Measurements from ENCODE around the gene TMEM260.
"Not testable (repeated sequence)": the region's sequence is repeated elsewhere in the genome, so short reads cannot be mapped to it uniquely, and the experiment has no call there.

TMEM260 gene

DNA sequence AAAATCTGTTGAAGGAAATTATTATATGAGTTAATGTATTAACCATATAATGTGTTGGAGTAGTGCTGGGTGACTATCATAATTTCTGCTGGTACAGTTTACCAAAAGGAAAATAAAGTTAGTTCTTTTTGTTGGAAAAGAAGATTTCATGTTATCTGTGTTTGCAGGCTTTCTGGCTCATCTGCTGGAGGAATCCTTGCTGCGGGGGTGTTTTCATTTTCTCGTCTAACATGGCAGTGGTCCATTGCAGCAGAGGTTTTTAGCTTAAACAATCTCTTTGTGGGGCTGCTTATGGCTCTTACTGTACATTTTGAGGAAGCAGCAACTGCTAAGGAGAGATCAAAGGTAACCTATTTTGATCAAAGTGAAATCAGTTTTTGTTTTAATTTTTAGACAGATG, 24.1 kb downstream of the TMEM260 start:
- DNase-seq: no peak

DNA sequence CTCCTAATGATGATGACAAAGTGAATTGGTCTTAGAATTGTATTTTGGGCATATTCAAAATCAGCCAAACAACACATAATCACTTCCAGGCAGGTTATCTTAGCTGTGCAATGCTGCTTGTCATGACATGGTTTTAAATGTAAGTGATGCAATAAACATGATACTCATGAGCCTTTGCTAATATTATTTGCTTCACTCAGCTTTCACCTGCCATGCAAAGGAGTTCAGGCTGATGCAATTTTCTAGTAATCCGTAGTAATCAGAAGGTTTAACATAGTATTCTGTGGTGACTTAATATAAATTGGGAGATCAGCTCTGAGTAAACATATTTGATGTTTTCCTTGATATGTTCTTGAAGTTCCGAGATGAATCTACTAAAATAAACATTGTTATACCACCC, 29.1 kb downstream of the TMEM260 start:
- no peak for DNase-seq

DNA sequence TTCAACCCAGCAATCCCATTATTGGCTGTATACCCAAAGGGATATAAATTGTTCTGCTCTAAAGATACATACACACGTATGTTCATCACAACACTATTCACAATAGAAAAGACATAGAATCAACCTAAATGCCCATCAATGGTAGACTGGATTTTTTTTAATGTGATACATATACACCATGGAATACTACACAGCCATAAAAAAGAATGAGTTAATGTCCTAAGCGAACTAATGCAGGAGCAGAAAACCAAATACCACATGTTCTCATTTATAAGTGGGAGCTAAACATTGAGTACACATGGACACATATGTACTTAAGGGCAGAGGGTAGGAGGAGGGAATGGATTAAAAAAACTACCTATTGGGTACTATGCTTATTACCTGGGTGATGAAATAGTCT, 32.1 kb downstream of the TMEM260 start:
- DNase-seq: not testable (repeated sequence)

DNA sequence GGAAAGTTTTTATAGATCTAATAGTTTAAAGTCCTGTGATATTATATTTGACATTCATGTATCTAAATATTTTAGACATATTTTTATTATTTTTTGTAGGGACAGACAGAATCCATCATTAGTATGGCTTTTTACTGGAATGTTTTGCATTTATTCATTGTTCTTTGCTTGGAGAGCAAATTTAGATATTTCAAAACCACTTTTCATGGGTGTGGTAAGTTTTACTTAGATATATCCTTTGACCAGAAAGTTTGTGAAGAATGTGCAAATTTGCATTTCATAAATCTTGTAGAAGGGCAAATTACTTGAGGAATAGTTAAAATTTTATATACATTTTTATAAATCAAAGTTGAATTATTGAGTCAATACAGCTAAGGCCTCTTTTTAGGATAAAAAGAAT, 37.5 kb downstream of the TMEM260 start:
- DNase-seq: no peak

DNA sequence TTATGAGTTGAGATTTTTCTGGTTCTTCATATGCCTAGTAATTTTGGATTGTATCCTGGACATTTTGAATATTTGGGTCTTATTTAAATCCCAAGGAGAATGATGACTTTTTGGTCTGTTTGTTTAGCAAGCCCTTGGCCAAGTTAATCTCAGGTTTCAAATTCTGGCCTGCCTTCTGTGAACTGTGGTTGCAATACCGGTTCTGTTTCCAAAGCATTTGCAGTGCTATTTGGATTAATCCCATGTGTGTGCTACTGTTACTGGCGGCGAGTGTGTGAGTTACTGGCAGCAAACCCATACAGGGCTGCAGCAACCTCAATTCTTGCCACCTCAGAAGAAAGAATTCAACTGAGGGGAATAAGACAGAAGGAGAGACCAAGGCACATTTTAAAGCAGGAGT, 51.1 kb downstream of the TMEM260 start:
- no peak for DNase-seq

DNA sequence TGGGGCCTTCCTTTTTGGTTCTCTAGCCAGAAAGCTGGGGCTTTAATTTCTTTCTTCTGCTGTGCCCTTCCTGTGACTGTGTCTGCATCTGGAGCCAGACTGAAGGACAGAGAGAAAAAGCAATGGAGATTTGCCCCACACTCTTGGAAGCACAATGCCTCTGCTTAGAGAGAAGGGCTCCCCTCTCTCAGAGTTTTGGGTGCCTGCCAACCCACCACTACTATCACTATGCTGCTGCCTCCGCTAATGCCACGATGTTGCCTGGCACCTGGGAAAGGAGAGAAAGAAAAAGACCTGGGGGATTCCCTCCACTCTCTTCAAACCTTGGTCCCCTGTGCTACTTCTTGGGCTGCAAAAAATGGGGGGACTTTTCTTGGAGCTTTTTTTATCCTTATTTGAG, 52.6 kb downstream of the TMEM260 start:
- no peak for DNase-seq

DNA sequence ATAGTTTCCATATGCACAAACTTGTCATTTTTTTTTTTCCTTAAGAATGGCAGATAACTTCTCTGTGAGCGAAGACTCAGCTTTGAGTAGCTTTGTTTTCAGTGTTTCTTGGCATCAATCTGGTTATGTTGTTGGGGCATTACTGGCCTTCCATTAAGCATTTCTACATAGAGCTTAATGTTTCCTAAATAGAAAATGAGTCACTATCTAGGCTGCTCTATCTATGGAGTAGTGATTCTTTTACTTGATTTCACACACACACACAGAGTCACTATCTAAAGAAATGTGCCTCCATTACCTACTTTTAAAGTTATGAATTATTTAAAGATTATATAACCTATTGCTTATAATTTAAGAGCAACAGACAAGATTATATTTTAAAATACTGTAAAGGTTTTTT, 53.9 kb downstream of the TMEM260 start:
- no peak for DNase-seq

DNA sequence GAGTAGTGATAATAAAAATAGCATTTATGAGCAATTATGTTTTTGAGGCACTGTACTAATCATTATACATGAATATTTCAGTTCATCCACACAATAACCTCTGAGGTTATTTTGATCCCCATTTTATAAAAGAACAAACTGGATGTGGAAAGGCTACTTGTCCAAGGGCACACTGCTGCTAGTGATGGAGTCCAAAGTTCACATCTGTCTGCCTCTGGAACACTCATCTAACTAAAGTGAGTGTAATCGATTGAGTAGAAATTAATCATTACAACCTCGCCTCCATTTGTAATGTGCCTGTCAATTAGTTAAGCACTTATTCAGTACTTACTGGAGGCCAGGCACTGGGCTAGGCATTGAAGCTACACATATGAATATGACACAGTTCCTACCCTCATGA, 55.4 kb downstream of the TMEM260 start:
- DNase-seq: no peak

DNA sequence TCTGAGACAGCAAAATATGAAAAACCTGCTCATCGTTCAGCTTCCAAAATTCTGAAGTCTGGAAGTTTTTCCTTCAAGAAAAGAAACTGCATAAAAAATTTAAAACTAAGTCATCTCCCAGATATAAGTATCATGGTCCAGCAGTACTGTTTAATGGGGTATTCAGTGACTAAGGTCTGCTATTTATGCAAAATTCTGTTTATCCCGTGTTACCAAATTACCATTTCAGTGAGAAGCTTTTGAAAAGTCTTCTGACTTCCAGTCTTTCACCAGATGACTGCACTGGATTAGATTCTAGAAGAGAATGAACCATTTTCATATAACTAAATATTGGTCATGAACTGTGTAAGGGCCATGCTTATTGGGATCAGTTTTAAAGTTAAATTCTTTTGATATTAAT, 67.9 kb downstream of the TMEM260 start:
- no peak for DNase-seq

DNA sequence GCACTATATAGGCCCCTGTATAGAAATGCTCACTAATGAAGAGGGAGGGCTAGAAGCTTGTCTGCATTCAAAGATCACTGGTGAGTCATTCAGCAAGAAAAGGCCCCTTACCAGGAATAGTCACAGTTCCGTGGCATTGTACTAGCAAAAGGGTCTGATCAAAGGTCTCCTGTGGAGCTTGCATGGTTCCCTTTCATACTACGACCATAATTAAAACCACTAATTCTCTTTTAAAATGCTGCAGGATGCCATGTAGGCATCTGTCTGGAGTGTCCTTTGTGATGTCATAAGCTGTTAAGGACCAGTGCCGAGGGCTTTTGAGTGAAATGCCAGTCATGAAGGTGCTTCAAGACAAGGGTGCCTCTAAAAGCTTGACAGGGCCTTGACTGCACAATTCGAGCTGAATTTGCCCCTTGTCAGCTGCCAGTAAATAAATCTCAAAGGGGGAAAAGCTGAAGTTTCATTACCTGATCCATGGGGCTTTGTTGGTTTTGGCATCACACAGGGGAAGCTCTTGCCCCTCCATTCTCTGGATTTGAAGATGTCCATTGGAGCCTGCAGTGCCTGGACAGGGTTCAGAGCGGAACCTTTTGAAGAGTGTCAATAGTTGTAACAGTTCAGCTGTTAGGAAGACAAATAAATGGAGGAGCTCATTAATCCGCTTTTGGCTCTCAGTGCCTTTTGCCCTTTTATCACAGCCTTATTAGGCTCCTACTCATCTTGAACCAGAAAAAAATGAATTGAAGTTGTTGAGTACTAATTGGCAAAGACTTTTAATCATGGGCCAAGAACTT, 69.1 kb downstream of the TMEM260 start:
- DNase-seq: no peak

DNA sequence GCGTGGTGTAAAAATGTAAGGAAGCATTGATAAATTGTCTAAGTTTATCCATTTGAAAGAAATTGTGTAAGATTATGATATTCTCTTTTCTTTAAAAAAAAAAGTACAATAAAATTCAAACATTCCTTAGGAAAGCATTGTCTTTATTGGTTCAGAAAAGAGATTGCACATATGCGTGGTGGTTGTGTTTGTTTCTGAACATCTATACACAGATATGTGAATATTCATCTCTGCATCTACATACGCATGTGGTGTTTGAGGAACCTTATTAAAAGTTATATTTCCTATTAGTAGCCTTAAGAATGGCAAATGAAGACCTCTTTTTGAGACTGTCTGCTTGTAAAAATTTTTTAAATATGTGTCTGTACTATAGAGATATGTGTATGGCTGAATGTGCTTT, 69.8 kb downstream of the TMEM260 start:
- no peak for DNase-seq

DNA sequence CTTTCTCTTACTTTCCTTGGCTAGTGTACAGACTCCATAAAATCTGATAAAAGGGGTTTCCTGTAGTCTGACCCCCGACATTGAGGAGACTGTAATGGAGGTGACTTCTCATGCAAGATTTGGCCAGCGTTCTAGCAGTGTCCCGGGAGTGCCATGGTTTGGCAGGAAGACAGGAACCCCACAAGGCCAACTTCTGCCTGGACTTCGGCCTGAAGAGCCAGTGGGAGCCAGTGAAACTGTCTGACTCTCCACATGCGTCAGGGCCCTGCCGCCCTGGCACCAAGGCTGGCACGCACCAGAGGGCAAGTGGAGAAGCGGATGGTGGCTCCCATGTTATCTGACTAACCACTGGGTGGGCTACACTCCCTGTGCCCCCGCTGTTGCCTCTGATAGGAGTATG, 70.5 kb downstream of the TMEM260 start:
- DNase-seq: no peak

DNA sequence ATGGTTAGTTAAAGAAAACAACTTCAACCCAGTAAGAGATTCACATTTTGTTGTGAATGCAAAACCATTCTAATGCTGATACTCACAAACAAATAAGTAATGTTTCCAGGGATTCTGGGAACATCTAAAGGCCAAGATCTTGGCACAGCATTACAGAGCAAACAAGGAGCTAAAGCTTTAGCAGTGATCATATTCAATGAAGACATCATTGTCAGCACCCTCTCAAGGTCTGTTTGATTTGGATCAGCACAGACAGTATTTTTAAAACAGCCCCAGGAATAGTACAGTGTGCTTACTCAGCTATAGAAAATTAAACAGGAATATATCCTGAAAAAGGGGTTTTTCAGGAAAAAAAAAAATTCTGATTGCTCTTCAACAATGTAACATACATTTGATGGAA, 71.4 kb downstream of the TMEM260 start:
- no peak for DNase-seq

DNA sequence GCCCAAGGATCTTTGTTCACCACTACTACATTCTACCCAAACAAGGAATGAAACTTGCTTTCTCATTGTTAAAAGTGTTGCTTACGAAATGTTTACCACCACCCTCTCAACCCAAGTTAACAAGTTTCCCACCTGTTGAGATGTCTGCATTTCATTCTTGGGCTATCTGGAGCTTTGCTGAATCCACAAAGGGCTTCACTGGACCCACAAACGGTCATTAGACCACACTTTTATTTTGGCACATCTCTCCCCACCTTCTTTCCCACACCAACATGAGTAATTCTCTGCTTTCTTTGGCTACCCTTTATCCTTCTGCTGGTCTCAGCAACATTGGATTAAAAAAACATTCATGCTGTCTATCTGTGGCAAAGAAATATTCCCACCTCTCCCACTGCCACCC, 78.0 kb downstream of the TMEM260 start:
- DNase-seq: no peak

DNA sequence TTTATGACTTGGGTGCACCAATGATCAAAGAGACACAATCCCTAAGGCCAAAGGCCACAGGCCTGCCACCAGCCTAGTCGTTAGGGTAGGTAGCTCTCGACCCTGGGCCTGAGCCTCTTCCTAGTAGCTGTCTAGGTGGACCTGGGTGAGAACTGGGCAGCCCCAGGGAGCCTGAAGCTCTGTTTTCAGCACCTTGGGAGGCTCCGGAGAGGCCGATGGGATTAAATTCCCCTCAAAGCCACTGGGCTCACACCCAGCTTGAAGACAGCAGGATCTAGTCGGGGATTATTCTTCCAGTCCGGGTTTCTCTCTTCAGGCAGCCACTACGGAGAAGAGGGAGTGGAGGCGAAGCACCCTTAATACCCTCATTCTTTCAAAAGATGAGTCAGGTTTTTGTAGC, 79.8 kb downstream of the TMEM260 start:
- no peak for DNase-seq

DNA sequence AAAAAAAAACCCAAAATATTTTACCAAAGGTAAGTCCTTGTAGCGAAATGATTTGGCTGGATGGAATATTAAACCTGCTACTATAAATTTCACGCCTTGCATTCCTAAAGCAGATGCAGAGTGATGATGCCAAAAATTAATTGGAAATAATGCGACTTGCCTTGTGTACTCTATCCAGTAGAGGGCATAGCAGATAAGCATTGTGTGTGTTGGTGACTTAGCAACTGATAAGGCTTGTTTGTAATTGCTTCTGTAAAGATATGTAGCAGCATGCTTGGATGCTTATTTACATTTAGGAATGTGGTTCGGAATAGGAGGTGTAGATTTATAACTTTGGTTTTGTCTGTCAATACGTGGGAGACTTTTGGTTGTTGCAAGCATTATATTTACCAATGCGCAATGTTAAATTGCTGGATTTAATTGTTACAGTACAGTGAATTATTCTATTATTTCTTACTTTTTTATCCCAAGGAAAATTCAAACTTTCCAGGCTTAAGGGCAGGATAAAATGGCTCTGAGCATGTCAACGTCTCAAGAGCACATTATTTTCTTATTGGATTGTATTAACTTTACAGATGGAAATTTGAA, 80.5 kb downstream of the TMEM260 start:
- no peak for DNase-seq

DNA sequence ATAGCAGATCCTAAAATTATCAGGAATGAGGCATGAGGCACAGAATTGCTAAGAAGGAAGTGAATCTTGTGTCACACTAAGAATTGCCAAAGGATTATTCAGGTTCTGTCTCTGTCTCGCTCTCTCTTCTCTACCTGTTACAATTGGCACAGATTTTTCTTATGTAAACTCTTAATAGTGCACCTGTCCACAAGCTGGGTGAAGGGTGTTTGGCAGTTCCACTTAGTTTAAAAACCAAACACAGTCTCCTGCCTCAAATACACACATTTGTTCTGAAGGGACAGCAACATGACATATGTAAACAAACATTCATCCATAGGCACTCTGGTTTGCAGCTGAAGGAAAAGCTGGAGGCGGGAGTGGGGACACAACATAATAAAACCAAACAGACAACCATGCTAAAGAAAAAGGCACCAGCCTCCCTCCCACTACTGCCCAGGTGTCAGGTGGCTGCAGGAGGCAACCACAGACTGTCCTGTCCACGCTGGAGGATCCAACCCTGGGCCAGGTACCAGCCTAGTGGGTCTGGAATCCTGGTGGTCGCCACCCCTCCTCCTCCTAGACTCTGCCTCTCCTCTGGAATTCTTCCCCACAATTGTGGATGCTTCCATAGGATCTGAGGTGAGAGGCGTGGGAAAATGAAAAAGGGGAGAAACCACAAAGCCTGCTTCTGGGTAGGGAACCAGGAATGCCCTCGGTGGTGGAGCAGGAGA, 81.2 kb downstream of the TMEM260 start:
- no peak for DNase-seq

DNA sequence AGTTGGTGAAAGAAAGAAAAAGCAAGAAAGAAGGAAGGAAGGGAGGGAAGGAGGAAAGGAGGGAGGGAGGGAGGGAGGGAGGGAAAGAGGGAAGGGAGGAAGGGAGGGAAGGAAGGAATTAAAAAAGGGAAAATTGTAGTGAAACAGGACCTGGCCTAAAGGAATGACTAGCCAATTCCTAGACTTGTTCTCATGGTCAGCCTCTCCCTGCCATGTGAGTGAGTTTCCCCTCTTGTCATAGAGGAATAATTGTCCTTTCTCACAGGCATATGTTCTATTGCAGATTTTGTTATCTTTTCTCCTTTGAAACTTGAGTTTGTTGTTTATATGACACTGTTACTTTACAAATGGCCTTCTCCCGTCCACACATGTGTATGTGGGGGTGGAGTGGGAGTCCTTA, 81.9 kb downstream of the TMEM260 start:
- no peak for DNase-seq

DNA sequence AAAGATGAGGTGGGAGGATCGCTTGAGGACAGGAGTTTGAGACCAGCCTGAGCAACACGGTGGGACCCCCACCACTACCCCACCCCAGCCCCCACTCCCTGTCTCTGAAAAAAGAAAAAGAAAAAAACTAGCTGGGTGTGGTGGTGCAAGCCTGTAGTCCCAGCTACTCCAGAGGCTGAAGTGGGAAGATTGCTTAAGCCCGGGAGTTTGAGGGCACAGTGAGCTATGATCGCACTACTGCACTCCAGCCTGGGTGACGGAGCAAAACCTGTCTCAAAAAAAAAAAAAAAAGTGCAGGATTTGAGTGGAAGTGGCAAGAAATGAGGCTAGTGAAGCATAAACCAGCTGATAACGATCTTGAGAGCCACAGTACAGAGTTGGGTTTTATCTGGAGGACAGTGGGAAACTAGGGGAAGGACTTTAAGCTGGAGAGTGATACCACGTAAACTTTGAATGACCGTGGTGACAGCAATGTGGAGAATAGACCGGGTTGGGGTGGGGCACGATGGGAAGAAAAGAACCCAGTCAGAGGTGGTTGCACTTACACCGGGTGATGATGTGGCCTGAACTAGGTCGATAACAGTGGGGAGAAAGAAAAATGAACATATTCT, 85.3 kb downstream of the TMEM260 start:
- no peak for DNase-seq

DNA sequence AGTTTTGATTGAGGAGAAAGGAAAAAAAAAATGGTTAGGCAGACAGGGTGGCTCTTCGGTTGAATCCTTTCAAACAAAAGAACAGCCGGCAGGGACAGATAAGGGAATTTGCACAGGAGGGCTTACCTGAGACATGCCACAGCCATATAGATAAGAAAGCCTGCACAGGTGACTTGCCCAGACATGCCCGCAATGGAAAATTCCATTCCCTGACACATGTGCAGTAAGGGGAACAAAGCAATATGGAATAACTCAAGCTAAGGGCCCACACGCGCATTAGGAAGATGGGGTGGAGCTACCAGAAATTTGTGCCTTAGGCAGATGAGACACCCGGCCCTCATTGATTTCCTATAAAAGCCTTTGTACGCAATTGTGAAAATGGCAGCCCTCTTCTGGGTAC, 86.7 kb downstream of the TMEM260 start:
- no peak for DNase-seq

DNA sequence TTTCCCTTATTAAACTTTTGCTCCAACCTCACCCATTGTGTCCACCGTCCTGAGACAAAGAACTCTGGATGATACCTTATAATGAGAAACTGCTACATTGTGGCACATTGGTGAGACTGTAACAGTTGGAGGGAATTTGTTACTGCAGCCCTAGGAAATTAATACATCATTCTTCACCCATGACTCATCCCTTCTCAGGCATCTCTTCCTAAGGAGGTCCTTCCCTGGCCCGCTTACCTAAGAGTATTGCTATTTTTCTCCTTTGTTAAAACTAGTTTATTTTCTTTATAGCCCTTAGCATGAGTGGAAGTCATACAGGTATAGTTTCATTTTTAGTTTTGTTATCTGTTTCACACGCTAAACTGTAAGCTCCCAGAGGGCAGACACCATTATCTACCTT, 87.1 kb downstream of the TMEM260 start:
- no peak for DNase-seq

DNA sequence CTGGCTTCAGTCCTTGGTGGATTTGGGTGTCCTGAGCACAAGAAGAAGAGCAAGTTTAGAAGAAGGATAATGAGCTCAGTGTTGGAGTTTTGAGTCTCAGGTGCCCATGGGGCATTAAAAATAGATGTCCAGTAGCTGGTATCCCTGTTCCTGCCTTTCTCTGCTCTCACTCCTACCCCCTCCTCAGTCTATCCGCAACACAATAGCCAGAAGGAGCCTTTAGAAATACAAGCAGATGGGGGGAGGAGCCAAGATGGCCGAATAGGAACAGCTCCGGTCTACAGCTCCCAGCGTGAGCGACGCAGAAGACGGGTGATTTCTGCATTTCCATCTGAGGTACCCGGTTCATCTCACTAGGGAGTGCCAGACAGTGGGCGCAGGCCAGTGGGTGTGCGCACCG, 87.7 kb downstream of the TMEM260 start:
- not testable (repeated sequence) for DNase-seq

DNA sequence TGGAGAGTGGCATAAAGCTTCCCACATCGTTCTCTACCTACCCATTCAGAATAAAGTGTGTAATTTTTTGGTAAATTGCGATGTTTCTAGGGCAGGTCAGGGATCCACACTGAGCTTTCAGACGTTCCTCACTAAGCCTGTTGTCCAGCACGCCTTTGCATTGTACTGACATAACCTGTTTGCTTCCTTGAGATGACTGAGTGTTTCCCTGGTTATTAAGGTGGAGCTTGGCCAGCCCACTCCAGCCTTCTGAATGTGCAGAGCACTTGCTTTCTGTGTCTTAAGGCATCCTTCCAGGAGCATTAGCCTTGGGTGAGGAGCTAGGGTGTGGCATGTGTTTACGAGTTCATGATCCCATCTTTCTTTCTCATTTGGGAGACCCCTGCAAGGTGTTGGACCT, 96.4 kb downstream of the TMEM260 start:
- DNase-seq: no peak

DNA sequence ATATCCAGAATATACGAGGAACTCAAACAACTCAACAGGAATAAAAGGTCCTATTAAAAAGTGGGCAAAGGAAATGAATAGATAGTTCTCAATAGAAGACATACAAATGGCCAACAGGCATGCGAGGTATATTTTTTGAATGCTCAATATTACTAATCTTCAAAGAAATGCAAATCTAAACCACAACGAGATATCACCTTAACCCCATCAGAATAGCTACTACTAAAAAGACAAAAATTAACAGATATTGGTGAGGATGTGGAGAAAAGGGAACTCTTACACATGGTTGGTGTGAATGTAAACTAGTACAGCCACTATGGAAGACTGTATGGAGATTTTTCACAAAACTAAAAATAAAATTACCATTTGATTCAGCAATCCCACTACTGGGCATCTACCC, 99.2 kb downstream of the TMEM260 start:
- no peak for DNase-seq

All from activated T-cell treated with anti-CD3 and anti-CD28 coated beads for 4 hours (primary cell).